Posterior vena cava (tissue), 2 donors: Measurements from ENCODE around the gene SUPT20H. TPM values are rescaled to one million over a fixed set of nuclear protein-coding genes. Genes with fewer than 3 reads are reported as not detected.

Experiments
- DNase-seq: peaks from one replicate; pipeline ENCODE4 v3.0.0-alpha.2; 2020; ENCODE audit warnings: low spot score
- intact Hi-C, 2 donors: fragments of 100-400 bp; cut with DNase I; formaldehyde crosslinking; loops; one replicate each; pipeline versions ENCODE4 v1.14.1 to v1.14.2; 2022 to 2023
- long read RNA-seq, 2 donors: library from polyadenylated mRNA; unstranded; transcript quantifications; one replicate each; pipeline ENCODE4 v2.0.0, GENCODE V29; 2020 to 2021
- total RNA-seq, 2 donors: library from RNA; stranded (reverse); fragmentation: NEBNext Ultra II Directional; extraction: Animal tissue kit (Norgen Biotek cat#: 25700); gene quantifications; one replicate each; pipeline ENCODE4 v1.2.1, GENCODE V29; 2021
- donor health status: DM: yes; HTN: yes; CAD: no.
- donor health status: DM: yes; HTN: yes; CAD: no.

The SUPT20H gene
- 10 to 100 TPM; 40.4 to 44.4 TPM for total RNA-seq
- long read RNA-seq, donor 1, partial matches to known transcripts, result 2 of 6 reads
- long read RNA-seq, donor 1, other reads (novel, unspliced or antisense), result 4 of 6 reads
- long read RNA-seq, donor 2, partial matches to known transcripts, result 5 of 19 reads
- long read RNA-seq, donor 2, other reads (novel, unspliced or antisense), result 14 of 19 reads

DNA sequence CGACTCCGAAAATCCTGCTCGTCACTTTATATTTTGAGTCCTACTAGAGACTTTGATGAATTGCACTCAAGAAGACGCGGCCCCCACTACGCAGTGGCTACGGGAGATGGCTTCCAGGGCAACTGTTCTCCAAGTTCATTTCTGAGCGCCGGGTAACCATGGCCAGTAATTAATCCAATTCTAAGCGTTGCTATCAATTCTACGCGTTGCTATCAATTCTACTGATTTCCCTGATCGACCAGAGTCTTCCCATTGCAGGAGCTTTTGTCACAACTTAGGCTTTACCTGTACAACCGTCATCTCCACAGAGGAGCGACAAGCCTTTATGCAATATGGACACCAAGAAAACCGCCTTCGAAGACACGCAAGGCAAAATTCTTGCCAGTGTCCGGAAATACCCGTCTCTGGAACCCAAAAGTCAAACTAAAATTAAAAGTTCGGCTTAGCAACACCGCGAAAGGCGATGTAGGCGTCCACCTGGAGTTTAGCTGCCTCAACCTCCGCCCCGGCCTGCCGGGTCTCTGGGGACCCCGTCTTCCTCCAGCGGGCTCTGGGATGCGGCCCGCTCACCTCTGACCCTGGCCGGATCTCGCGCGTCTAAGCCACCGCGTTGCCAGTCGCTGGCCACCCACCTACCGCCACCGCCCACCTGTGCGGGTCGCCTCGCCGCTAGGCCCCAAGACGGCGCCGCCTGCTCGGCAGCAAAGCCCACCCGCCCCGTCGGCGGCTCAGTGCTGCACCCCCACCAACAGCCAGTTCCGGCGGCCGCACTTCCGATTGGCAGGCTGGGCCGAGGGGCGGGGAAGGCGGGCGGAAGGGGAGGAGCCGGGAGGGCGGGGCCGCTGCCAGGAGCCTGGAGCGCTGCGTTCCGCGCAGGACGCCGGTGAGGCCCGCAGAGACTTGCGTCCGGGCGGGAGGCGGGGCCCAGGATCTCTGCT is at the start of gene SUPT20H:
Gene SUPT20H, minus strand, starts transcription at position 779 of the 938 bp plus-strand sequence. CDS start 8,198 bp downstream, outside the sequence.
- intact Hi-C loops, result no loop called here
- DNase-seq, result peak; percentile 98

DNA sequence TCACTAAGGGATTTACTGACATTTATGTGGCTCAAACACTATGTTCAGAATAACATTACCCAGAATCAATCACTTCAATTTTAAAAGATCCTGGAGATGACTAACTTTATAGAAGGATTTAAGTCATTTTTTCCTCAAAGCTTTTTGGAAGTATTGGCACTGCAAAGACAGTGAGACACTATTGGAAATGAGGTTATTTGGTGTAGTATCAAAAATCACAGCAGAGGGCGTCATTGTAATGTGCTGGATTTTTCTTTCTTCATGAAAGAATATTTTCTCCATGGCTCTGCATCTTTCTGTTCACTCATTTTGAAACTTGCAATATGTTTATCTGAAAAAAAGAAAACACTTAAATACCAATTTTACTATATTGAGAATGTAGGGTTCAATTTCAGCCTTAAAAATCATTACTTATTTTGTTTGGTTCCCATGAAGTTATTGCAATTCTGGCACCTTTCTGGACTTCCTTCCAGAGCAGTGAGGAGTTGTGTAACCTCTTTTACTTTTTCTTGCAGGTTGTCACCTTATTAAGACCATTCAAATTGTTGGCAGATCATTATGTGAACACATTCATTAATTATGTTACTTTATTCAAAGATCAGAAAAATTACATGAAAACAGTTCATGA is 49.7 kb upstream of the SUPT20H start:
- no peak for DNase-seq
- intact Hi-C loops, result loop anchor here in 1 of 2 donors (10.0 kb wide), 1 partner anchor 496 kb away; no protein-coding TSS in a partner anchor

DNA sequence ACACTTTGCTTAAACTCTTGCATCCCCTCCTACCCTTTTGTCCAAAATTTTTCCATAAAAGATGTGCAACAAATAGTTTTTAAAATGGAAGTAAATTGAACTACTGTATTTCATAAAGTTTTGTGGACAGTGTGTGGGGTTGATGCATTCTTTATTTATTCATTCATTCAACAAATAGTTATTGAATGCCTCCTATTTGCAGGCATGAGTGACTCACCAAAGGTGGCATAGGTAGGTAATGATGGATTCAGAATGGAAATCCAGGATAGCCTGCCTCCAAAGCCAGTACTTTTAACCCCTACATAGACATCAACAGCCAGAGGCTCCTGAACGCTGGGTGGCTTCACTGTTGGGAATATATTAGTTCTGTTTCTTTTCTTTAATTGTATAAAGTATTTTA is 48.4 kb upstream of the SUPT20H start:
- DNase-seq, result no peak
- intact Hi-C loops, result loop anchor here in 1 of 2 donors (10.0 kb wide), 1 partner anchor 497 kb away; no protein-coding TSS in a partner anchor

DNA sequence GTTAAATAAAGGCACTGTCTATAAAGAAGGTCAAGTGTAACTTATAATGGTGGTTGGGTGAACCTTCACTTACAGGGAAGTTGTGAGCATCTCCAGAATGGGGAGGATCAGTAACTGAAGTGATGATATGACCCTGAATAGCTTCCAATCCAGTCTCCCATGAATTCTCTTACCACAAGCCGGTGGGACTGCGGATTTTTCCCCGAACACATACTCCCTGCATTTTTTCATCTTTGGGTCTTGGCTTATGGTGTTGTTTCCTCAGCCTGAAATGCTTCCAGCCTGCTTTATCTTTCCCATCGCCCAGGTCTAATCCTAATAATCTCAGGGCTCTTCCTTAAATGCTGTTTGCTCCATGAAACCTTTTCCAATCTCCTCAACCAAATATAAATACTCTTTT is 48.0 kb upstream of the SUPT20H start:
- intact Hi-C loops, result loop anchor here in 1 of 2 donors (10.0 kb wide), 1 partner anchor 497 kb away; no protein-coding TSS in a partner anchor
- DNase-seq, result no peak

DNA sequence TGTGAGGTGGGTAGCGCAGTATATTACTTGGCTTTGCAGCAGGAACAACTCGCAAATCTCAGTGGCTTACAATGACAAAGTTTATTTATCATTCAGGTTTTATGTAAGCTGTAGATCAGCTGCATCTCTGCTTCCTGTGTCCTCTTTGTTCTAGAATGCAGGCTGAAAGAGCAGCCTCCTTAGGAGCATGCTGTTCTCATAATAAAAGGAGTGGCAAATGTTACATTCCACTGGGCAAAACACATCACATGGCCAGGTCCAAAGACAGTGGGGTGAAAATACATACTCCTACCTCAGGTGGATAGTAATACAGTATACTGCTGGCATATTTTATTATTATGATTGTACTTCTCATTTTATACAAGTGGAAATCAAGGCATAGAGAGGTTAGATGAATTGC is 47.2 kb upstream of the SUPT20H start:
- intact Hi-C loops, result loop anchor here in 1 of 2 donors (10.0 kb wide), 1 partner anchor 498 kb away; no protein-coding TSS in a partner anchor

DNA sequence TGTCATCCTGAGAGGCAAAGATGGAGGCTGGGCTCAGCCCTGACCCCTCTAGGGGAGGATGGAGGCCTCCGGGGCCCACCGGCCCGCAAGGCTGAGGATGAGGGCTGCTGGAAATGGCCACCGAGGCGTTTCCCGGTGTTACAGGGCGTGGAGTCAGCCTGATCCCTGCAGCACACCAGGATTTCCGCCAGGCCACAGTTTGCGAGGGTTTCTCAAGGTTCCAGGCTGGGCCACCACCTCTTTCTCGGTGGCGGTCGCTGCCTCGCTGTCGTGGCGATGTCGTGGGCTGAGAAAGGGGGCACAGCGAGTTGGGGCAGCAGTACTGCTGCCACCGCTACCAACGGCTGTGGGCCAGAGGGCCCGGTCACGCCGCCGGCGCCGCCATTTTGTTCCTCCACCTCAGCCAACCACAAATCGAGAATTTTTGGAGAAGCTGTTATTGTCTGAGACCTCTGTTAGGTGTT is 45.8 kb upstream of the SUPT20H start, which contains the start of gene CSNK1A1L:
Gene CSNK1A1L, minus strand, starts transcription at position 414 of the 464 bp plus-strand sequence. Its CDS starts 408 bp downstream, at position 6.
- intact Hi-C loops, result loop anchor here in 1 of 2 donors (10.0 kb wide), 1 partner anchor 500 kb away; no protein-coding TSS in a partner anchor
- peak; percentile 75 for DNase-seq

More for the DNA sequence above, 47.2 kb upstream of the SUPT20H start:
- no peak for DNase-seq

DNA sequence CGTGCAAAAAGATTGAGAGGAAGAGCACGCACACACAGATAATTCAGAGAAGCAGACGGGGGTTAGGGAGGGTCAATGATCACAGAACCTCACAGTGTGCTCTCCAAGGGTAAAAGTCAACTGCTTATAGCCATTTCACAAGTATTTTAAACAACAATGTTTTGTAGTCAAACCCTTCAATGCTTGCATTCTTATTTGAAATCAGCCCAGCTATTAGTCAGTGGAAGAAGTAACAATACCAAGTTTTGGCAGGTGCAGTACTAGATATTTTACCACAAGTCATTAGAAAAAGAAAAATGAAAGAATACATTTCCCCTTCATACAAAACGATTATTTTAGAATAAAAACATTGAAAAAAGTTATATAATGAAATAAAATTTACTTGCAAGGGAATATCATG is 43.4 kb upstream of the SUPT20H start:
- DNase-seq, result no peak
- intact Hi-C loops, result loop anchor here in 1 of 2 donors (10.0 kb wide), 1 partner anchor 502 kb away; no protein-coding TSS in a partner anchor

DNA sequence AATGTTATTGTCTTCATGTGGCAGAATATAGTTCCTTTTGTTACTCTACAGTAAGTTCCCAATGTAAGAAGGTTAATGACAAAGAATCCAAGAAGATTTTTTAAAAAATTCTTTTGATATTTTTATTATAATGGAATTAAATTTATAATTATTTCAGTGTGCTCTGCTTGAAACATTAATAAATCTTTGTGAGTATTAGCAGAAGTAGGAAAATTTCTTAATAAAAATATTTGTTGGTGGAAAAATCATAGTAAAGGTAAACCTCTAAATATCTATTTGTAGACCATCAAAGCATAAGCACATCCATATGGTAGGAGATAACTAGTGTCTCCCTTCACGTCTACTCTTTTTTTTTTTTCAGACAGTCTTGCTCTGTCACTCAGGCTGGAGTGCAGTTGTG is 41.7 kb upstream of the SUPT20H start:
- intact Hi-C loops, result loop anchor here in 1 of 2 donors (10.0 kb wide), 1 partner anchor 504 kb away; no protein-coding TSS in a partner anchor
- no peak for DNase-seq

DNA sequence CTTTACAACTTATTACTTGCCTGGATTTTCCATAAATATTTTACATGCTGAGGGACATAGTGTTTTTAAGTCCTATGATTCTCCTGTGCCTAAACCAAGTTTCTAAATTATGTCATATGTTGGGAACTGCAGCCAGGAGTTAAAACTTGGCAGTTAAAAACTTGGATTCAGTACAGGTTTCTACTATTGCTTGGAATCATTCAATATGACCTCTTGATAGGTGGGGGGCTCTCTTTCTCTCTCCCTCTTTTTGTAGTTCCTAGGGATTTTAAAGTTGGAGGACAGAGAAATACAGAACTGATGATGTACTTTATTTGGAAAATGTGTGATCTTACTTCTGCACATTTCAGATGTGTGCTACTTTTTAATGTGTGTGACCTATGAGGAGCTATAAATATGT is 41.2 kb upstream of the SUPT20H start:
- intact Hi-C loops, result loop anchor here in 1 of 2 donors (10.0 kb wide), 1 partner anchor 504 kb away; no protein-coding TSS in a partner anchor
- no peak for DNase-seq

DNA sequence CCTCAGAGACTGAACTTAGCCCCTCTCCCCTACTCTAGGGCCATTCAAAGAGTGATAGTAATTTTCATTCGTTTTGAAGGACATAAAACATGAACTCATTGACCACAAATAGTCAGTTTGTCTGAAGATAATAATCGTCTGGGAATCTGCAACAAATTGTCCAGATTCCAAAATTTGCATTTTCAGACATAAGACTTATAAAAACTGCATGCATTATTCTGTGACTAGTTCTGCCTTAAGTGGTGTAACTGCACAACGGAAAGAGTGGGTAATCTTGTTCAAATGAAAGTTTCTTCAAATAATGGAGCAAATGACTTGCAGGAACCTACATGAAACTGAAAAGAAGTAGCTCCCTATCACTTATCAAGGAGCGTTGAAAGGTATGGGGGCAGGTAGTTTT is 37.6 kb upstream of the SUPT20H start:
- intact Hi-C loops, result no loop called here
- DNase-seq, result no peak

DNA sequence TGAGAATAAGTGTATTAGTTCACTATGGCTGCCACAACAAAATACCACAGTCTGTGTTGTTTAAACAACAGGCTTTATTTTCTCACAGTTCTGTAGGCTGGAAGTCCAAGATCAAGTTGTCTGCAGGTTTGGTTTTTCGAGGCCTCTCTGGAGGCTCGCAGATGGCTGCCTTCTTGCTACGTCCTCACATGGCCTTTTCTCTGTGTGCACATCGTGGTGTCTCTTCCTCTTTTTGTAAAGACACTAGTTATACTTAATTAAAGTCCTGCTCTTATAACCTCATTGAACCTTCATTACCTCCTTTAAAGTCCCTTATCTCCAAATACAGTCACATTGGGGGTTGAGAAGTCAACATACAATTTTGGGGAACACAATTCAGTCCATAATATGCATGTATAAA is 35.4 kb upstream of the SUPT20H start:
- intact Hi-C loops, result no loop called here
- no peak for DNase-seq

DNA sequence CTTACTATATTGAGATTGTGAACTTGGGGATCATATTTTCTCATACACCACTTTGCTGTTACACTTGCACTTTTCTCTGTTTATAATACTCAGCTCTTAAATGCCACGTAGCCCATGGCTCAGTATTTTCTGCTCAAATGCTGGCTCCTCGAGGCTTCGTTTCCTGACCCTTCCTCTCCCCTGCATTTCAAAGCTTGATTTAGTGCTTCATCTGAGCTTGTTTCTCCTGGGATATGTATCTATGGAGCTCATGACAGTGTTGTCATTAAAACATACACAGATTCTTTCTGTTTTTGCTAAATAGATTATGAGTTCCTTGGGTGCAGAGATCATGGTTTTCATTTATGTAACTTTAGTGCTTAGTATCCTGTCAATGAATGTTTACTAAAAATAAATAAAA is 34.6 kb upstream of the SUPT20H start:
- no peak for DNase-seq
- intact Hi-C loops, result no loop called here

DNA sequence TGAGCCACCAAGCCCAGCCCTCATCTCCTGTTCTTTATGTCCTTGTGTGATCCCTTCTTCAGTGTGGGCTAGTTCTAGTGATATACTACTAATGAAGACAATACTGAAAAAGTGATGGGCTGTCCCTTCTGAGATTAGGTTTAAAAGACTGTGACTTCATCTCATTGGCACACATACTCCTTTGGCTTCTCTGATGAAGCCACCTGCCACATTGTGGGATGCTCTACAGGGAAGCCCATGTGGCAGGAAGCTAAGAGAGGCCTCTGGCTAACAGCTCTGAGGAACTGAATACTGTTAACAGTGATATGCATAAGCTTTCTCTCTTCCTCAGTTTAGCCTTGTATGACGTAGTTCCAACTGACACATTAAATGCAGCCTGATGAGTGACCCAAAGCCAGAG is 32.3 kb upstream of the SUPT20H start:
- no peak for DNase-seq
- intact Hi-C loops, result no loop called here

DNA sequence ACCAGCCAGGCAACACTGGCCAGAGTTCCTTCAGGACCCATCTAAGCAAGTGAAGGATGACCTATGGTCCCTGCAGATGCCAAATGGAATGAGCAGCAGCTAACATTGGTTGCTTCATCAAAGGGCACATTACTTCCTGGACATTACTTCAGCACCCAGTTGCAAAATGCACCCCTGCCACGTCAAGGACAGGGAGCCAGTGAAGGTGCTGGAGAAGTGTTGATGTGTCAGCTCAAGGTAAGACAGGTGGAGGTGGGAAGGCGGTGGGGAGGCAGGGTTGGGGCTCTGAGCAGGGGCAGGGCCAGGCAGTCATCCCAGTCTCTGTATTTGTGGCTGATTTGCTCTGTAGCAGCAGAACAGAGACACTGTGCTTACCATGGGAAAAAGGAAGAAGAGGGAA is 31.4 kb upstream of the SUPT20H start:
- no peak for DNase-seq
- intact Hi-C loops, result no loop called here

DNA sequence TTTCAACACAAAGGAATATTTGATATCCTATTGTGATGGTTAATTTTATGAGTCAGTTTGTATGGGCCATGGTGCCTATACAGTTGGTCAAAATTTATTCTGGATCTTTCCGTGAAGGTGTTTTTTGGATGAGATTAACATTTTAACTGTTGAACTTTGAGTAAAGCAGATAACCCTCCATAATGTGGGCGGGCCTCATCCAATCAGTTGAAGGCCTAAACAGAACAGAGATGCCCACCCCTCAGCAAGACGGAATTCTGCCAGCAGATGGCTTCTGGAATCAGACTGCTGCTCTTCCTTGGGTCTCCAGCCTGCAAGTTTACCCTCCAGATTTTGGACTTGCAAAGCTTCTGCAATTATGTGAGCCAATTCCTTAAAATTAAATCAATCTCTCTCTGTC is 30.0 kb upstream of the SUPT20H start:
- intact Hi-C loops, result no loop called here
- DNase-seq, result no peak

DNA sequence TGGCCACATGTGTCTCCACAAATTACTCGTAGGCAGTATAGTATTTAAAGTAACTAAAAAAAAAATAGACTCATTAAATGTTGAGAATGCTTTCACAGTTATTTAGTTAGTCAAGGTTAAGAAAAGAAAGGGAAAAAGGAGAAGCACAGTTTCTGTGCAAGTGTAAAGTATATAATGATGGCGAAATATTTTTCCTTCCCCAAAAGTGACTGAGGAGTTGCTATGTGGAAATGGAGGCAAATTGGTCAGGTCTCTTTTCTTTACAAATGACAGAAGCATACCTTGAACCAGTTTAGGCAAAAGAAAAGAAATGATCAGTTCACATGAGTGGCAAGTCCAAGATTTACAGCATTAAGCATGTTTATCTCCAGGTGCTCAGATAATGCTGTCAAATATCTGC is 28.0 kb upstream of the SUPT20H start:
- intact Hi-C loops, result no loop called here
- DNase-seq, result no peak

DNA sequence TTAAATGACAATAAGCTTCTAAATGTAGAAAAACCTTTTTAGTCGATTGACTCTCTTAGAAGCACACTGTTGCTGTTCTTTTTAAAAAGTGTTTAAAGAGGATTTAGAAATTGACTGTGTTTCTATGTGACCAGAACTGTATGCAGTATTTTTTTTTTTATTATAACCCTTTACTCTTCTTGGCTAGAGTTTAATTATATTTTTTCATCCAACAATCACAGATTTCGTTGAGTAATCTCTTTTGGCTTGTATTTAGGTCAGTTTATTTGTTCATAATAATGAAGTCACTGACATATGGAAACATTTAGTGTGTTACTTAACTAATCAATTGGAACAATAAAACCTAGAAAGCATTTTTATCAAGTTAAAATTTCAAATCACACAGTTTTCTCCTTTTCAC is 26.1 kb upstream of the SUPT20H start:
- intact Hi-C loops, result no loop called here
- no peak for DNase-seq

DNA sequence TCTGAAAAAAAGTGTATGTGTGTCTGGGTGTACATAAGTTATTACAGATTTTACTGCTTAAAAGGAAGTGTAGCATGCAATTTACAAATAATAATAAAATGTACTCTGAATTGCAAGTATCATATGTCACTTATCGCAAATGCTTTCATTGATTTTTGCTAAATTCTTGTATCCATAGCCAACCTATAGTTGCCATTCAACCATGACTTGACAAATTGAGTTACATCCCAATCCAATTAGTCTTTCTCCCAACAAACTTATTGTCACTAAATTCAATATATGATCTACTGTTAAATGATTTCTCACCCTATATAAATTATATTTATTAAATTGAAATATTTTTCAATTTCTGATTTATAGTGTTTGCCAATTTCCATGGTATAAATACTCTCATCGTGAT is 17.3 kb upstream of the SUPT20H start:
- intact Hi-C loops, result no loop called here
- no peak for DNase-seq

DNA sequence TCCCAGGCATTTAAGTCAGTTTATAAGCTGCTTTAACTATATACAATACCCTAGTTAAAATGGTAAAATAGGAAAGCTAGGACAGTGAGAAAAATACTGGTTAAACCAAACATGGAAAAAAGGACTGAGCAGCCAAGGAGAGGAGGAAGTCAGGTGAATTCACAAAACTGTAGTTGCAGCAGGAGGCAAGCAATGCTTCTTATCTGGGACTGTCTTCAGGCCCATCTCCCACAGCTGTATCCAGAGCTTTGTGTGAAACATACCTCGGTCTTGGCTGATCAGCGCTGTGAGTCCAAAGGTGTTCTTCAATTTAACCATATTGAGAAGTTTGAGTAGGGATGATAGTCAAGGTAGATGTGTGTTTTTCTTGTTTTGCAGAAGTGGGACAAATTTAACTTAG is 15.7 kb upstream of the SUPT20H start:
- intact Hi-C loops, result no loop called here
- DNase-seq, result no peak
